Gastroesophageal sphincter (tissue), 4 donors: ENCODE results near the gene TTYH3. TPM values are rescaled to one million over a fixed set of nuclear protein-coding genes. Genes with fewer than 3 reads are reported as not detected.

Experiments used
- ATAC-seq: fragments of 150-250 bp; one replicate; pipeline ENCODE4 v1.9.1; 2016; ENCODE audit warnings: mild to moderate bottlenecking, moderate library complexity
- H3K27ac ChIP-seq, 4 donors: fragments of 200-600 bp; sonication (generic) in 3 of 4; 1 replicate in 3 of 4; 2 replicates in 1 of 4; pipeline ENCODE4 v1.5.1; 2016 to 2019
- H3K27me3 ChIP-seq: fragments of 200-600 bp; sonication (generic); one replicate; pipeline ENCODE4 v1.5.1; 2019
- H3K36me3 ChIP-seq, 2 donors: fragments of 200-600 bp; sonication (generic); one replicate each; pipeline ENCODE4 v1.5.1; 2019; ENCODE audit warnings: control low read depth in 1 of 2
- H3K4me1 ChIP-seq, 3 donors: fragments of 200-600 bp; sonication (generic); 1 replicate in 2 of 3; 2 replicates in 1 of 3; pipeline ENCODE4 v1.5.1; 2016 to 2019; ENCODE audit warnings: control low read depth in 2 of 3
- H3K4me3 ChIP-seq, 2 donors: fragments of 200-600 bp; sonication (generic); one replicate each; pipeline ENCODE4 v1.5.1; 2019; ENCODE audit warnings: mild to moderate bottlenecking in 1 of 2, moderate library complexity in 1 of 2
- H3K9me3 ChIP-seq, 3 donors: fragments of 200-600 bp; sonication (generic); one replicate each; pipeline ENCODE4 v1.5.1; 2017 to 2019; ENCODE audit warnings: control low read depth in 2 of 3
- EP300 ChIP-seq: sonication (generic); formaldehyde crosslinking; IDR thresholded peaks from one replicate; pipeline ENCODE4 v1.6.1; 2017; ENCODE audit warnings: antibody characterized with exemption, mild to moderate bottlenecking
- POLR2A ChIP-seq, 2 donors: fragments of 450-650 bp; IDR thresholded peaks; one replicate each; pipeline ENCODE4 v1.6.1; 2017; ENCODE audit warnings: antibody characterized with exemption in 2 of 2, mild to moderate bottlenecking in 2 of 2, moderate library complexity in 1 of 2
- POLR2AphosphoS5 ChIP-seq: sonication (generic); formaldehyde crosslinking; IDR thresholded peaks from one replicate; pipeline ENCODE4 v1.6.1; 2017; ENCODE audit warnings: antibody characterized with exemption
- WGBS, 2 donors: methylation state at CpG; one replicate each; pipeline ENCODE4 v1.1.5; 2018; ENCODE audit warnings: low coverage in 1 of 2; 5-methylcytosine and 5-hydroxymethylcytosine counted together
- total RNA-seq, 4 donors: library from RNA; depleted of rRNA; stranded (reverse); fragments of >200 nt; gene quantifications; one replicate each; pipeline ENCODE4 v1.1.0, GENCODE V29; 2016
- TF ChIP-seq, protein P1 (sequence below), 4 experiments: fragments of 200-600 bp in 2 of 4; fragments of 450-650 bp in 2 of 4; sonication (generic) in 1 of 4; IDR thresholded peaks; one replicate each; pipeline ENCODE4 v1.5.1; 2017 to 2019; ENCODE audit warnings: antibody characterized with exemption in 4 of 4, mild to moderate bottlenecking in 2 of 4, moderate library complexity in 2 of 4

Gene TTYH3
- total RNA-seq, 4 donors from 2014 or later, result 11.2 to 29.8 (median 16.9) TPM

DNA sequence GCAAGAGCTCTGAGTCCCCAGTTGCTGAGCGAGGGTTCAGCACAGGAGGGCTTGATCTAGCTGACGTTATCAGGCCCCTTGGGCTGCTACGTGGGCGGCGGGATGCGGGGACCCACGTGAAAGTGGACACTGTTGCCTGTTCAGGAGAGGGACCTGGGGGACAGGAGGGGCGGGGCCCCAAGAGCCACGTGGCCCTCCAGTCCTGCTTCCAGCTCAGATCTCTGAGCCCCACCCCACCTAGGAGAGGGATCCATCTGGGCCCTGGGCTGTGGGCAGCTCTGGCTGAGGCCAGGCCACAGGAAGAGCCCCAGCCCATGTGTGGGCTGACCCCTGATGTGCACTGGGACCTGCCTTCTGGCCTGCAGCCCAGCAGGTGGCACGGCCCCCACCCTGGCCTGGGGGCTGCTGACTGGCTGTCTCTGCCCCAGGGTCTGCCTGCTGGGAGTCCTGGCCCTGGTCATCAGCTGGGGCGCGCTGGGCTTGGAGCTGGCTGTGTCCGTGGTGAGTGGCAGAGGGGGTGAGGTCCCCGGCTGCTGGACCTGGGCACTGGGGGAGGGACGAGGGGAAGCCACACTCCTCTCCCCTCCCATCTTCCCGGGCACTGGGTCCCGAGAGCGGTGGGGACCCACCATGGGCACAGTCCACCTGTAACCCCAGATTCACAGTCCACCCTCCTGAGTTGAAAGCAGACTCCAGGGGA is 17.5 kb downstream of the TTYH3 start:
- no peak overlapping the region for H3K27ac ChIP-seq
- peaks cover 0 to 71% of the 10 kb centered on the region in 2 donors for H3K36me3 ChIP-seq
- no peak for ATAC-seq
- no peaks in the 10 kb centered on the region for H3K9me3 ChIP-seq
- no peak overlapping the region for H3K4me3 ChIP-seq
- TF ChIP-seq POLR2A (IDR thresholded peaks at IDR 0.05) (no peak), EP300 (no peak), POLR2AphosphoS5 (no peak)
- TF ChIP-seq, protein P1, sequence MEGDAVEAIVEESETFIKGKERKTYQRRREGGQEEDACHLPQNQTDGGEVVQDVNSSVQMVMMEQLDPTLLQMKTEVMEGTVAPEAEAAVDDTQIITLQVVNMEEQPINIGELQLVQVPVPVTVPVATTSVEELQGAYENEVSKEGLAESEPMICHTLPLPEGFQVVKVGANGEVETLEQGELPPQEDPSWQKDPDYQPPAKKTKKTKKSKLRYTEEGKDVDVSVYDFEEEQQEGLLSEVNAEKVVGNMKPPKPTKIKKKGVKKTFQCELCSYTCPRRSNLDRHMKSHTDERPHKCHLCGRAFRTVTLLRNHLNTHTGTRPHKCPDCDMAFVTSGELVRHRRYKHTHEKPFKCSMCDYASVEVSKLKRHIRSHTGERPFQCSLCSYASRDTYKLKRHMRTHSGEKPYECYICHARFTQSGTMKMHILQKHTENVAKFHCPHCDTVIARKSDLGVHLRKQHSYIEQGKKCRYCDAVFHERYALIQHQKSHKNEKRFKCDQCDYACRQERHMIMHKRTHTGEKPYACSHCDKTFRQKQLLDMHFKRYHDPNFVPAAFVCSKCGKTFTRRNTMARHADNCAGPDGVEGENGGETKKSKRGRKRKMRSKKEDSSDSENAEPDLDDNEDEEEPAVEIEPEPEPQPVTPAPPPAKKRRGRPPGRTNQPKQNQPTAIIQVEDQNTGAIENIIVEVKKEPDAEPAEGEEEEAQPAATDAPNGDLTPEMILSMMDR (IDR thresholded peaks at IDR 0.05), result no peak
- H3K4me1 ChIP-seq, result peaks cover 0 to 14% (median 8%) of the 10 kb centered on the region in 3 donors
- H3K27me3 ChIP-seq, result no peaks in the 10 kb centered on the region
- WGBS, 2 donors, result 0 to 100% methylated on average over 1 of the region's 18 CpGs

DNA sequence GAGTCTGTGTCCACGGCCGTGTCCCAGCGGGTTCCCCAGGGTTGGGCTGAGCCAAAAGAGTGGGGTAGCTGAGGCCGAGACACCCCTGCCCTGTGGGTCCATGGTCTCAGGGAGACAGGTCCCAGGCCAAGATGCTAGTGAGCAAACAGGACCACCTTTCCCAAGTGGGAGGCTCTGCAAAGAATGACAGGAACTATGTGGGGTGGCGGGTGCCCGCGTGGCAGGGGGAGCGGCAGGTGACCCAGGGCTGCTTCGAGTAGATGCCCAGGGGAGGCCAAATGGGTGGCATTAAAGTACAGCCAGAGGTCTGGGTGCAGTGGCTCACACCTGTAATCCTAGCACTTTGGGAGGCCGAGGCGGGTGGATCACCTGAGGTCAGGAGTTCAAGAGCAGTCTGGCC is 18.2 kb downstream of the TTYH3 start:
- Histone ChIP-seq H3K4me3 (no peak overlapping the region), H3K36me3 (peaks cover 0 to 78% of the 10 kb centered on the region in 2 donors), H3K27ac (no peak overlapping the region), H3K9me3 (no peaks in the 10 kb centered on the region), H3K27me3 (no peaks in the 10 kb centered on the region), H3K4me1 (peaks cover 0 to 6% (median under 1%) of the 10 kb centered on the region in 3 donors)
- 95% methylated on average over 4 of the region's 11 CpGs; no CpG with 5 or more reads in 1 of the 2 donors for WGBS, 2 donors
- no peak for ATAC-seq
- TF ChIP-seq POLR2AphosphoS5 (no peak), POLR2A (IDR thresholded peaks at IDR 0.05) (no peak), EP300 (no peak)
- TF ChIP-seq, protein P1 (IDR thresholded peaks at IDR 0.05), result no peak

DNA sequence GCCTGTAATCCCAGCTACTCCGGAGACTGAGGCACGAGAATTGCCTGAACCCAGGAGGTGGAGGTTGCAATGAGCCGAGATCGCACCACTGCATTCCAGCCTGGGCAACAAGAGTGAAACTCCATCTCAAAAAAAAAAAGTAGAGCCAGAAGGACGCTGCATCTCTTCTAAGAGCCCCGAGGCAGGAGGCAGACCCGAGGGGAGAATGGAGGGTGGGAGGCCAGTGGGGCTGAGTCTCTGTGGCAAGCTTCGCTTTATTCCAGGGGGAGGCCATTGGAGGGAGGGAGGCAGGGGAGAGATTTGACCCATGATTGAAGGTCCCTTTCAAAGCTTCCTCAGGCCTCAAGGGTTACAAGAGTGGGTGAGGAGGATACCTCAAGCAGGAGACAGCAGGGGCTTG is 18.7 kb downstream of the TTYH3 start:
- H3K9me3 ChIP-seq, result no peaks in the 10 kb centered on the region
- WGBS, 2 donors, result 64 to 70% methylated on average over 3 to 5 of the region's 8 CpGs
- H3K27me3 ChIP-seq, result no peaks in the 10 kb centered on the region
- H3K4me1 ChIP-seq, result peaks cover 0 to 2% (median 0%) of the 10 kb centered on the region in 3 donors
- no peak overlapping the region for H3K4me3 ChIP-seq
- peaks cover 0 to 82% of the 10 kb centered on the region in 2 donors for H3K36me3 ChIP-seq
- TF ChIP-seq, protein P1 (IDR thresholded peaks at IDR 0.05), result no peak
- TF ChIP-seq EP300, result no peak
- TF ChIP-seq POLR2A (IDR thresholded peaks at IDR 0.05), result no peak
- no peak for TF ChIP-seq POLR2AphosphoS5
- ATAC-seq, result no peak
- no peak overlapping the region for H3K27ac ChIP-seq

DNA sequence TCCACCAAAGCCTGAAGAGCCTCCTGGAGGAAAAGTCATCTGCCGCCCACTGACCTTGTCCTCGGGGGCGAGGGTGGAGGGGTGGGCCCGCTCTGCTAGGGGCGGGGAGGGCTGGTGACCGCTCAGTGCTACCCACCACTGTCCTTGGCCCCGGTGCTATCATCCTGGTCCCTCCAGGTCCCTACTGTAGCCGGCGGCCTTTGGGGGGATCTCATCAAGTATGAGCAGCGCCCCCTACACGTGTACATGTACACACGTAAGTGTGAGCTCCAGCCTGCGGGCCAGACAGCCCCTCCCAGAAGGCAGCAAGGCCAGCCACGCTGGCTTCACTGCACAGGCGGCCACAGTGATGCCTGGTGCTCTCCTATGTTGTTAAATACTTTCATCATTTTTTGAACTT is 19.6 kb downstream of the TTYH3 start:
- TF ChIP-seq POLR2A (IDR thresholded peaks at IDR 0.05), result no peak
- TF ChIP-seq EP300, result no peak
- TF ChIP-seq, protein P1 (IDR thresholded peaks at IDR 0.05), result no peak
- no peak for TF ChIP-seq POLR2AphosphoS5
- Histone ChIP-seq H3K4me3 (no peak overlapping the region), H3K27me3 (no peaks in the 10 kb centered on the region), H3K36me3 (peaks cover 0 to 91% of the 10 kb centered on the region in 2 donors), H3K9me3 (no peaks in the 10 kb centered on the region), H3K27ac (no peak overlapping the region), H3K4me1 (no peaks in the 10 kb centered on the region)
- 27 to 67% methylated on average over 2 of the region's 15 CpGs for WGBS, 2 donors
- ATAC-seq, result no peak
